ENCODE data around the gene ZNF30. TPM values are rescaled to one million over a fixed set of nuclear protein-coding genes. Genes with fewer than 3 reads are reported as not detected.
"Not testable (repeated sequence)": the region's sequence is repeated elsewhere in the genome, so short reads cannot be mapped to it uniquely, and the experiment has no call there.

Gene ZNF30
- total RNA-seq, 1 donor from 2014 or later, result 10.3 TPM

DNA sequence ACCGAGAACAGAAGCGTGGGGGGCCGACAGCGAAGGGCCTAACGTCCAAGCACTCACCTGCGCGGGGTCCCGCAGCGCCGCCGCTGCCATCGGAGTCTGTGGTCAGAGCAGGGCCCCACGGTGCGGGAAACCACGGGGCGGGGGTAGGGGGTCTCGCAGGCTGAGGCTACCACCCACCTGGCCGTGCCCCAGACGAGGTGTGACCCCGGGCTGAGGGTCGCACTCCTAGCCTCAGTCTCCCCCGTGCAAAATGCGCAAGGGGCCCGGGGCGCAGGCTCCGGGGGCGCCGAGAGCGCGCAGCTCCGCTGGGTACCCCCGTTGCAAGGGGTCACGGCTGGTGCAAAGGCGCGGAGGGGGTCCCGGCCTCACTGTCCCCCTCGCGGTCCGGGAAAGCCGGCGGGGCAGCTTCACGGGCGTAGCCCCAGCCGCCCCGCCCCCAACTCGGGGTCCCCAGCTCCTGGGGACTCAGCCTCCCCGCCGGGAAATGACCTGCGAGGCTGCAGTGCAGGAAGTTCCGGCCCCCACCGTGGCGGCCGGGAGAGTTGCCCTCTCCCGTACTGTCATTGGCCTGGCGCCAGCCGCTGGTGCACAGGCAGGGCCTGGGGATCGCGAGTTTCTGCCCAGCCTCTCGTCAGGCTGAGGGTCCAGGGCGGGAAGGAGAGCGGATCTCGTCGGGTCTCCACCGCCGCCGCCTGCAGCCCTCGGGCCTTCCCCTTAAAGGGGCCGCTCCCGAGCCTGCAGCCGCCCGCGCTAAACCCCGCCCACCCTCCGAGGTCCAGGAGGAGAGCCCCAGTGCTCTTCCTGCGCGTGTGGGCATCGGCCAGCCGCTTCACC is 37.1 kb downstream of the ZNF30 start, which contains the start of gene ZNF792:
TSS of gene ZNF792 (minus strand) at position 657 of the 834 bp plus-strand sequence. CDS start at position 90, 567 bp downstream.
- H3F3A ChIP-seq (ENCODE audit: low read depth), result no peaks in the 10 kb centered on the region
- H4K20me1 ChIP-seq (ENCODE audit: low read depth), result no peaks in the 10 kb centered on the region
- peaks cover 60% of the 10 kb centered on the region for H3K9me3 Mint-ChIP-seq
- peaks cover 1% of the 10 kb centered on the region for H3K36me3 ChIP-seq
- no peaks in the 10 kb centered on the region for H3K9me3 ChIP-seq (ENCODE audit: low read depth)
- H3K36me3 Mint-ChIP-seq, result peaks cover 32% of the 10 kb centered on the region
- H3K27me3 ChIP-seq, result peaks cover 13% of the 10 kb centered on the region
- peaks cover 12% of the 10 kb centered on the region for H3K4me1 Mint-ChIP-seq
- no peaks in the 10 kb centered on the region for H3K4me1 ChIP-seq
- peak within 1 kb of the TSS; percentile 93 for H3K4me3 ChIP-seq
- H3K9ac ChIP-seq, result peak within 1 kb of the TSS; percentile 16
- DNase-seq (ENCODE audit: low spot score), result peak; percentile 81
- H2AFZ ChIP-seq (replicated peaks), result peak within 1 kb of the TSS; percentile 97
- peaks cover 7% of the 10 kb centered on the region for H3K27me3 Mint-ChIP-seq (ENCODE audit: insufficient read depth, low read depth)
- TF ChIP-seq EZH2phosphoT487 (IDR thresholded peaks at IDR 0.05) (no peak), EZH2 (IDR thresholded peaks at IDR 0.05) (peak; percentile 70)
- peak within 1 kb of the TSS; percentile 17 for H3K27ac Mint-ChIP-seq
- H3K27ac ChIP-seq, result no peak within 1 kb of the TSS
- no peaks in the 10 kb centered on the region for H3K79me2 ChIP-seq (ENCODE audit: low read depth)
- peak within 1 kb of the TSS; percentile 94 for H3K4me2 ChIP-seq
- peak within 1 kb of the TSS; percentile 90 for H3K4me3 Mint-ChIP-seq

GRCh38 chr19:34964598-34964997 is 37.9 kb downstream of the ZNF30 start:
- Histone ChIP-seq H3K4me3 (peak overlapping the region; percentile 93), H3K79me2 (ENCODE audit: low read depth) (no peaks in the 10 kb centered on the region), H2AFZ (replicated peaks) (no peak overlapping the region), H3F3A (ENCODE audit: low read depth) (no peaks in the 10 kb centered on the region), H3K27me3 (peaks cover 13% of the 10 kb centered on the region), H4K20me1 (ENCODE audit: low read depth) (no peaks in the 10 kb centered on the region), H3K4me2 (peak overlapping the region; percentile 94), H3K36me3 (no peaks in the 10 kb centered on the region), H3K27ac (no peak overlapping the region), H3K4me1 (no peaks in the 10 kb centered on the region), H3K9ac (no peak overlapping the region), H3K9me3 (ENCODE audit: low read depth) (no peaks in the 10 kb centered on the region)
- Mint-ChIP-seq H3K36me3 (peaks cover 23% of the 10 kb centered on the region), H3K4me1 (peaks cover 12% of the 10 kb centered on the region), H3K4me3 (peak overlapping the region; percentile 81), H3K9me3 (peaks cover 55% of the 10 kb centered on the region), H3K27me3 (ENCODE audit: insufficient read depth, low read depth) (peaks cover 9% of the 10 kb centered on the region), H3K27ac (no peak overlapping the region)
- no peak for DNase-seq (ENCODE audit: low spot score)
- TF ChIP-seq CTCF (IDR thresholded peaks at IDR 0.05) (no peak), EZH2phosphoT487 (IDR thresholded peaks at IDR 0.05) (no peak), EZH2 (IDR thresholded peaks at IDR 0.05) (no peak)

GRCh38 chr19:34965505-34965904 is 38.8 kb downstream of the ZNF30 start:
- H3K27ac Mint-ChIP-seq; H3K4me1 ChIP-seq; H3K27ac ChIP-seq; H3K79me2 ChIP-seq (ENCODE audit: low read depth); H2AFZ ChIP-seq (replicated peaks); DNase-seq (ENCODE audit: low spot score); H3K36me3 ChIP-seq; H3K9me3 ChIP-seq (ENCODE audit: low read depth); H4K20me1 ChIP-seq (ENCODE audit: low read depth); H3K9ac ChIP-seq; H3F3A ChIP-seq (ENCODE audit: low read depth); H3K4me3 ChIP-seq; H3K4me2 ChIP-seq: not testable (repeated sequence)
- Mint-ChIP-seq H3K4me1 (peaks cover 12% of the 10 kb centered on the region), H3K4me3 (peak overlapping the region; percentile 65), H3K9me3 (peaks cover 56% of the 10 kb centered on the region), H3K27me3 (ENCODE audit: insufficient read depth, low read depth) (peaks cover 11% of the 10 kb centered on the region), H3K36me3 (peaks cover 15% of the 10 kb centered on the region)
- H3K27me3 ChIP-seq, result peaks cover 13% of the 10 kb centered on the region

DNA sequence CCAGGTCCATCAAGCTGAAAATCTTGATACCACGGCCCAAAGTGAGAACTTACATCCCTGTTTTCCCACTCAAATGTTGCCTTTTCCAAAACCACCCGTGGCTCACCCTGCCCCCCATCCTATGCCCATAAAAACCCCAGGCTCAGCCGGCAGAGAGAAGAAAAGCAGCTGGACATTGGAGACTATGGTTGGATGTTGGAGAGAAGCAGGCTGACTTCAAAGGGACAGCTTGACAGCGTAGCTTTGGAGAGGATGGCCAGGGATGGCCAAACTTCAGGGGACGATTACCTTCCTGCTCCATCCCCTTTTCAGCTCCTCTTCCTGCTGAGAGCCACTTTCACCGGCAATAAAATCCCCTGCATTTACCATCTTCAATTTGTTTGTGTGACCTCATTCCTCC is 40.8 kb downstream of the ZNF30 start:
- Histone ChIP-seq H3F3A (ENCODE audit: low read depth) (no peaks in the 10 kb centered on the region), H3K4me3 (no peak overlapping the region), H3K4me1 (no peaks in the 10 kb centered on the region), H4K20me1 (ENCODE audit: low read depth) (no peaks in the 10 kb centered on the region), H3K79me2 (ENCODE audit: low read depth) (no peaks in the 10 kb centered on the region), H3K27me3 (peaks cover 12% of the 10 kb centered on the region), H3K36me3 (no peaks in the 10 kb centered on the region), H3K27ac (no peak overlapping the region), H3K9ac (no peak overlapping the region), H3K9me3 (ENCODE audit: low read depth) (no peaks in the 10 kb centered on the region), H3K4me2 (no peak overlapping the region), H2AFZ (replicated peaks) (no peak overlapping the region)
- Mint-ChIP-seq H3K36me3 (peaks cover 6% of the 10 kb centered on the region), H3K9me3 (peaks cover 41% of the 10 kb centered on the region), H3K4me3 (no peak overlapping the region), H3K27ac (no peak overlapping the region), H3K27me3 (ENCODE audit: insufficient read depth, low read depth) (peaks cover 11% of the 10 kb centered on the region), H3K4me1 (peaks cover 8% of the 10 kb centered on the region)
- no peak for DNase-seq (ENCODE audit: low spot score)
- no peak for TF ChIP-seq CTCF (IDR thresholded peaks at IDR 0.05)
- TF ChIP-seq EZH2 (IDR thresholded peaks at IDR 0.05), result no peak
- TF ChIP-seq EZH2phosphoT487 (IDR thresholded peaks at IDR 0.05), result no peak

Data from neural progenitor cell (in vitro differentiated cells).